Nucleus accumbens (tissue), 56 donors: Measurements from ENCODE around the gene CLDN10.

Experiments
- DNase-seq, 56 donors: peaks; one replicate each; lab custom pipeline; 2025; lab: John Stamatoyannopoulos, UW

The CLDN10 gene

GRCh38 chr13:95593462-95593861 is 40.9 kb downstream of the CLDN10 start:
- no peak for DNase-seq

DNA sequence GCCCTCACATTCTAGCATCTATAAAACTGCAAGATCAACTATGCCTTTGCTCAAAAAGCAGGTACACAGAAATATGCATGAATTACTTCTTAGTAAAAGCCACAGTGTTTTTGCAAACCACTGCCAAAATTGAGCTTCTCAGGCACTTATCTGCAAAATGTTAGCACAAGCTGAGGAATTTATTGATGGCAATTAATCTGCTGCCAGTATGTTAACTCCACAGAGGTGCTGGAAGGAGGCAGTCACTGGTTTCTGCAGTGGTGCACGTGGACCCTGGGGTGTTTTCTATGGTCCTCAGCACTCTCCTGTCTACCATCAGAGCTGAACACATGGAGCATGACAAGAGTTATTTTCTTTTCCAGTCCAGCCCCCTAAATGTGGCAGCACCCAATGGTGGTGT is 44.2 kb downstream of the CLDN10 start:
- DNase-seq = no peak

GRCh38 chr13:95601216-95601615 is 48.7 kb downstream of the CLDN10 start:
- no peak for DNase-seq

DNA sequence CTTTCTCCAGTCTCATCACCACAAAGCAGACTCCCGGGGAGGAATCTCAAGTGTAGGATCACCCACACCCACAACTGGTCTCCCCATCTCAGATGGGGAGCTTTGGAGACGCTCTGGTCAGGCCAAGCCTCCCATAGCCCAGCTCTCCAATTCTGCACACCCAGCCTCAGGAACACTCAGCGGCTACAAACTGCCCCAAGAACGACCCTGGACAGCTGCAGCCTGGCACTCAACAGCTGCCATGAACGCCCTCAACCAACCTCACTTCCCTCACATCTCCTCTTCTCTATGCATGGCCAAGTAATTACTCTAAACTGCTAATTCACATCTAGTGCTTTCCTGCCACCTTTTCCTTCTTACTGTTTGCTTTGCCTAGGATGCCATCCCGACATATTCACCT is 49.4 kb downstream of the CLDN10 start:
- DNase-seq = no peak

DNA sequence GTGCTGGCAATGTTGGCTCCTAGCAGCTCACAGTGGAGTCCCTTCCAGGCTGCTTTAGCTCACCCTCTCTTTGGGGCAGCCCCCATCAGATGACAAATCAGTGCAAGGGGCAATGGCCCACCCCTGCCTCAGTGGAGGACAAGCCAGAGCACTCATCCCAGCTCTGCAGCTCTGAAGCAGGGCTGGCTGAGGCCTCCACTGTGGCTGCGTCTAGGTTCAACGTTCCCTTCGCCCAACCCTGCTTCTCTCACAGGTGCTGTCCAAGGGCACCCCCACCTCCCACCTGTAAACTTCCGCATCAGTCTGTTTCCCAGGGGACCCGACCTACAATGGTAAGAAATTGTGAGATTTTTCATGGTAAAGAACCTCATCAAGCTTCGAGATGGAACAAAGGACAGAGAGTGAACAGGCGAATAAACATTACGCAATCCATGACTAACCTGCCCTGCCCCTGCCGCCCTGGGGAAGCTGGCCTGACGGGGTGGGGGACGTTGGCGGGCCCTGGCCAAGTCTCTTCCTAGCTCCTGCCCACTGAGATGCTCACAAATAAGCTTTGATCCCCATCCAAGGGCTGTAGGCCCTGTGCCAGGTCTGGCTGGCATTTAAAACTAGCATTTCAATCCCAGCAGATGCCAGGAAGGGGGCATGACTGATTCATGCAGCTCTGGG is 51.5 kb downstream of the CLDN10 start:
- DNase-seq = peak in 11 of 56 donors; percentile 3 to 48 (median 13)

DNA sequence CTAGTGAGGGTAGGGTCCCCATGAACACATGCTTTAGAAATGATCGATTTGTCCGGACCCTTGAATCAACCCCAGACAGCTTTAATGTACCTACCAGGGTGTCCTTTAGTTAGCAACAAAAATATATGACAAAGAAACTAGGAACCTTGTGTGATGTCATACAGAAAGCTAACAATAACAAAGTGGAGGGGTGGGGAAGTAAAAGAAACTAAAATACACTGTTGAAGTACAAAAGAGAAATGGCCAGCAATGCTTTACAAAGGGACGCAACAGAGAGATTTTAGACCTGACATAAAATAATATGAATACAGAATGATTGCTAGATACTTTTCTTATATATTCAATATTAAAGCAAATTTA is 52.0 kb downstream of the CLDN10 start:
- DNase-seq = no peak

DNA sequence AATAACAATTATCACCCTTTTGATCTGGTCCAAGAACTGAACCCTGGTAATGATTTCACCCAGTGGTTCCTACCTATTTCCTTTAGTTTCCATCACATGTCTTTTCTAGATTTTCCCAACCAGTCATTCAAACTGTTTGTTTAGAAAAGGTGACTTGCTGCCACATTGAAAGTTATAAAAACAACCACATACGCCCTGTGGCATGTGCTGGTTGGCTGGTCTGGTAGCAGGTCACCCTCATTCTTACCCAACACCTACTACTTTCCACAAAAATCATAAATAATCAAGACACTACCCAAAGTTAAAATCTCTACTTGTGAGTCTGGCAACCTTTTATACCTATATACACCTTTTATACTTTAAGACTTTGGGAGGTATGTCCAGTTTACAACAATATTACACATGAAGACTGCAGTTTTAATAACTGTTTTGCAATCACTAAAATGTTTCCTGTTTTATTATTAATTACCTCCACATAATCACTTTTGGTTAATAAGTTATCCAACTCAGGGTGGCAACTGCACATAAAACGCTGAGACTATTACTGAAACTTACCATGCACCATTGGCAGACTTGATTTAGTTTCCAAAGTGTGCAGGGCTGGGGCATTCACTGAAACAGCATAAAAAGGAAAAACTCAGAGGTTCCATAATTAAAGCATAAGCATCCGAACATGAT is 53.1 kb downstream of the CLDN10 start:
- DNase-seq = no peak

DNA sequence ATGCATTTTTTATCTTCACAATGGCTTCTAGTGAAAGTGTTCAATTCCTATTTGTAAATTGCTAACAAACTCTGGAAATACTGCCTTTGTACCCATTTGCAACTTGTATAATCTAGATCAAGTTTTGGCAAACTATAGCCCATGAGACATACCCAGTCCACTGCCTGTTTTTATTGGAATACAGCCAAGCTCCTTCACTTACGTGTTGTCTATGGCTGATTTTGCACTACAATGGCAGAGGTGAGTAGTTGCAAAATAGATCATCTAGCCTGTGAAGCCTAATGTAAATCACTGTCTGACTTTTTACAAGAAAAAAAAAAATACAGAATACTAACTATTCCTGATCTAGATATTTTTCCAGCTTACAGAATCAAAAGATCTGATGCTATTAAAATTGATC is 54.8 kb downstream of the CLDN10 start:
- DNase-seq = no peak

DNA sequence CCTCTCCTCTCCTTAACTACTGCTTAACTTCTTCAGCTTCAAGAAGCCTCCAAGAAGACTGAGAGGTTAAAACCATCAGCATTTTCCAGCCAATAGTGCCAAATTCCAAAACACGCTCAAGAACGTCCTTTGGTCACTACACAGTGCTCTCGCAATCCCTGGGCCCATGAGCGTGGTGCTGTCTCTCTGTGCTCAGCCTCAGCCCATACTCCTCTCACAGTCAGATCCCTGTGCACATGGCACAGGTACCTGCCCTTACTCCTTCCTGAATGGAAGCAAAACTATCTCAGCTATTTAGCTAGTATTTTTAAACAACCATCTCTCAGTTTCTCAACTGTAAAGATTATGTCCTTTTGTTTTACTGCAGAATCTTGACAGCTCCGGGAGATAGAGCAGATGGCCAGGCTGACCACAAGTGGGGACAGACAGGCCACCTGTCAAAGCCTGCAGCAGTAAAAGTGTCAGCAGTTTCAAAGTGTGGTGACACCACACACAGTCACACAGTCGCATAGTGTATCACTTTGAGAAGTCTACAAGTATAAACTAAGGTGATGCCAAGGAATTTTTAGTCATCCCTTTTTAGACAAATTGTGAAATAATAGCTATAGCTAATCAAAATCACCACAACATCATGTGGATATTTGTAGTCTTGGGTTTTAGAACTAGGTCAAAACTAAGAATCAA is 56.3 kb downstream of the CLDN10 start:
- no peak for DNase-seq

DNA sequence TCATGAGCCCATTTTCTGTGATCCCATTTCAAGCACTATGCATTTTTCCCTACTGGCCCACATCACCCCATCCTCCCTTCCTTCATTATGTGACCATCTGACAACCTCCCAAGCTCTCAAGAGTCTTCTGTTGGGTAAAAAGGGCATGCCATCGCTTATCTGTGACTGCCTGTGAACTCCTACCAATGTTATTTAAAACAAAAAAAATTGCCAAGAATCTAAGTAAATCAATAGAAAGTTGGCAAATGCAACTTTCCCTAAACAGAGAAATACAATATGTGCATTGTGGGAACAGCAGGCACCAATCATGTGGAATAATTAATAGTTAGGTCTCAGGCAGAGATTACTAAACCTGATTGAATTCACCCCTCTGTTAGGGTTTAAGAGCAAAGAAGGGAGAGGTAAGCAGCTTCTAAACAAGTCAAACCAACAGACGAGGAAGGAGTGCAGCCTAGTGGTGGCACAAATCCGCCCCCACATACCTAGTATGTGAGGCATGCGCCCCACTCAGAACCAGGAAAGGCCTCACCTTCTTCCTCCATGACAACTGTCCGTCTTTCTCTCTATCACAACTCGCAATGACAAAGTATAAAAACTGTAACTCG is 62.2 kb downstream of the CLDN10 start:
- DNase-seq = no peak

GRCh38 chr13:95615539-95615938 is 63.0 kb downstream of the CLDN10 start:
- no peak for DNase-seq

DNA sequence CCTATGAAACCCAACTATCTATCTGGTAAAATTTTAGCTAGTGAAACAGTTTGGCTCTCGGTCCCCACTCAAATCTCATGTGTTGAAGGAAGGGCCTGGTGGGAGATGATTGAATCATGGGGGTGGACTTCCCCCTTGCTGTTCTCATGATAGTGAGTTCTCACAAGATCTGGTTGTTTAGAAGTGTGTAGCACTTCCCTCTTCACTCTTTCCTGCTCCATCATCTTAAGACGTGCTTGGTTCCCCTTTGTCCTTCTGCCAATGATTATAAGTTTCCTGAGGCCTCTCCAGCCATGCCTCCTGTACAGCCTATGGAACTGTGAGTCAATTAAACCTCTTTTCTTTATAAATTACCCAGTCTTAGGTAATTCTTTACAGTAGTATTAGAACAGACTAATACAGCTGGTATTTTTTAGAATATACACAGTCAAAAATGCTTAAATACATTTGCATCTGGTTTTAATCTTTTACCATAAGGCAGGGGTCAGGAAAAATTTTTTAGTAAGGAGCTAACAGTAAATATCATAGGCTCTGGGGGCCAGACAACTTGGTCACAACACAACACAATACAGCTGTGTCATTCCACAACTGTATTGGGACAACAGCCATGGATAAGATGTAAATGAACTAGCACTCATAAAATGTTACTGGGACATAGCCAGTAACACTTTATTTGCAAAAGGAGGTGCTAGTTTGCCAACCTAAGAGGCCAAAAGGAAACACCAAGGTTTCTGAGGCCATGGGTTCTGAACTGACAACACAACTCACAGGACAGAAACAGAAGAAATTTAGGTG is 67.7 kb downstream of the CLDN10 start:
- no peak for DNase-seq

DNA sequence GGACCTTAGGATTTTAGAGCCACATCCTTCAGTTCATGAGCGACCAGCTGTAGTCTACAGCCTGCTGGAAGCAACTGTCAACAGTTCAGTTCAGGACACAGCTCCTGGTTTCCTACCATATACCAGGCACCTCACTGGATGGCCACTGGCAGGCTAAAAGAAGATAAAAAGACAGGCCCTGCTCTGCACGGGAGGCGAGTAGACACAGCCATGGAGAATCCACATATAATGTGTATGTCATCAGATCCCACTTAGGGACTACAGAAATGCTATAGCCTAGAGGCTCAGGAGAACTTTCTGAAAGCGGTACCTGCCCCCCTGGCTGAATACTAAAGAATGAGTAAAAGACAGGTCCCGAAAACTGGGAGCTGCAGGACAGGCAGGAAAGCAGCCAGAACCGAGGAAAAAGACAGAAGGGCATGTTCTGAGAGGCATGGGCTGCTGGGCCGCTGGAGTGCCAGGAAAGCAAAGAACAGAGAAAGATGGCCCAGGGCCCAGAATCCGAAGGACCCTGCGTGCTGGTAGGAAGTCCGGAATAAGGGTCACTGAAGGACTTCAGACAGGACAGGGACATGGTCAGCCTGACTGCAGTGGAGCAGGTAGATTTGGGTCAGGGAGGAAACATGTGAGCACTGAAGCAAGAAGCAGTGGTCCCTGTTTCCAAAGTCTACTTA is 68.4 kb downstream of the CLDN10 start:
- DNase-seq = peak in 32 of 56 donors; percentile 7 to 73 (median 28)

DNA sequence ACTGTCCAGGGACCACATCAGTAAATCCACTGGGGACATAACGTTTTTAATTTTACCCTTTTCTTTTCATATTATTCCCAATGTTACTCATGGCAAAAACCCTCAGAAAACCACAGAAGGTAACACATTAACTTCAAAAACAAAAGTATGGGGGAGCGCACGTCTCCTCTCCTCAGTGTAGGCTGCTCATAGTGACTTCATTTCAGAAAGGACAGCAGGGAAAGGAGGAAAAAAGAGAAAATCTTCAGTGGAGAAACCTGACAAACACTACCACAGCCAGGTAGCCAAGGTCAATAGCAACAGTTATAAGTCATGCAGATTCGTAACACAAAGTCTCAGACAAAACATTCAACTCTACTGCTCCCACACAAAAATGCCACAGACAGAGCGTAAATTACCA is 70.6 kb downstream of the CLDN10 start:
- no peak for DNase-seq

GRCh38 chr13:95624020-95624419 is 71.5 kb downstream of the CLDN10 start:
- peak in 4 of 56 donors; percentile 1 to 37 (median 2) for DNase-seq

- DNase-seq = no peak
Observed at GRCh38 chr13:95626768-95627167, 74.2 kb downstream of the CLDN10 start.

DNA sequence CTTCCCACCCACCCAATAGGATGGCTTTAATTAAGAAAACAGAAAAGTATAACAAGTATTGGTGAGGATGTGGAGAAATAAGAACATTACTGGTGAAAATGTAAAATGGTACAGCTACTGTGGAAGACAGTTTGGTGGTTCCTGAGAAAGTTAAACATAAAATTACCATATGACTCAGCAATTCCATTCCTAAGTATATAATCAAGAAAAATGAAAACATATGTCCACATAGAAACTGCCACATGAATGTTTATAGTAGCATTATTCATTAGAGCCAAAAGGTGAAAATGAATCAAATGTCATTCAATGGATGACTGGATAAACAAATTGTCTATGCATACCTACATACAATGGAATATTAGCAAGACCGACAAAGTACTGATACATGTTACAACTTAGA is 75.1 kb downstream of the CLDN10 start:
- no peak for DNase-seq

DNA sequence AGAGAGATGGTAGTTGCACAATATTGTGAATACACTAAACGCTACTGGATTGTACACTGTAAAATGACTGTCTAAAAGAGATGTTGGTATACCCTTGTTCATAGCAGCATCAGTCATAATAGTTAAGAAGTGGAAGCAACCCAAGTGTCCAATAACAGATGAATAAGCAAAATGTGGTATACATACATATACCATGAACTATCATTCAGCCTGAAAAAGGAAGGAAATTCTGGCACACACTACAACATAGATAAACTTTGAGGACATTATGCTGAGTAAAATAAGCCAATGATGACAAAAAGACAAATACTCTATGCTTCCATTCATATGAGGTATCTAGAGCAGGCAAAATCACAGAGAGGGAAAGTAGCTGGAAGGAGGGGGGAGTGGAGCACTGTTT is 76.0 kb downstream of the CLDN10 start:
- DNase-seq = no peak

- DNase-seq = no peak
Observed at GRCh38 chr13:95629071-95629470, 76.6 kb downstream of the CLDN10 start.
